Activated naive CD8-positive, alpha-beta T cell (primary cell): ENCODE data around the gene USP37.

Experiments used
- H3K27ac Mint-ChIP-seq: one replicate; pipeline ENCODE4 v1.8.0; 2021; ENCODE audit warnings: mixed read lengths
- H3K27me3 Mint-ChIP-seq: one replicate; pipeline ENCODE4 v1.8.0; 2021; ENCODE audit warnings: mixed read lengths
- H3K36me3 Mint-ChIP-seq: one replicate; pipeline ENCODE4 v1.8.0; 2021; ENCODE audit warnings: mixed read lengths
- H3K4me1 Mint-ChIP-seq: one replicate; pipeline ENCODE4 v1.8.0; 2021; ENCODE audit warnings: low read depth, mixed read lengths
- H3K4me3 Mint-ChIP-seq: one replicate; pipeline ENCODE4 v1.8.0; 2021; ENCODE audit warnings: mild to moderate bottlenecking, mixed read lengths
- H3K9me3 Mint-ChIP-seq: one replicate; pipeline ENCODE4 v1.8.0; 2021; ENCODE audit warnings: low read depth, mixed read lengths

The USP37 gene

GRCh38 chr2:218435003-218435982 is 132.9 kb downstream of the USP37 start:
- Mint-ChIP-seq H3K9me3 (no peaks in the 10 kb centered on the region), H3K27ac (no peak overlapping the region), H3K4me3 (no peak overlapping the region), H3K27me3 (no peaks in the 10 kb centered on the region), H3K36me3 (no peaks in the 10 kb centered on the region), H3K4me1 (no peaks in the 10 kb centered on the region)

- H3K9me3 Mint-ChIP-seq: no peaks in the 10 kb centered on the region
- no peaks in the 10 kb centered on the region for H3K4me1 Mint-ChIP-seq
- H3K27me3 Mint-ChIP-seq: no peaks in the 10 kb centered on the region
- H3K36me3 Mint-ChIP-seq: no peaks in the 10 kb centered on the region
- no peak overlapping the region for H3K4me3 Mint-ChIP-seq
- no peak overlapping the region for H3K27ac Mint-ChIP-seq
Observed at GRCh38 chr2:218434456-218434855, 133.7 kb downstream of the USP37 start.

GRCh38 chr2:218432676-218433365 is 135.3 kb downstream of the USP37 start:
- Mint-ChIP-seq H3K4me3 (no peak overlapping the region), H3K27ac (no peak overlapping the region), H3K4me1 (no peaks in the 10 kb centered on the region), H3K9me3 (no peaks in the 10 kb centered on the region), H3K27me3 (no peaks in the 10 kb centered on the region), H3K36me3 (no peaks in the 10 kb centered on the region)

GRCh38 chr2:218431878-218432277 is 136.3 kb downstream of the USP37 start:
- H3K36me3 Mint-ChIP-seq: no peaks in the 10 kb centered on the region
- no peaks in the 10 kb centered on the region for H3K4me1 Mint-ChIP-seq
- H3K27ac Mint-ChIP-seq: no peak overlapping the region
- H3K9me3 Mint-ChIP-seq: no peaks in the 10 kb centered on the region
- no peaks in the 10 kb centered on the region for H3K27me3 Mint-ChIP-seq
- H3K4me3 Mint-ChIP-seq: no peak overlapping the region

- H3K4me3 Mint-ChIP-seq: no peak overlapping the region
- H3K4me1 Mint-ChIP-seq: no peaks in the 10 kb centered on the region
- H3K9me3 Mint-ChIP-seq: no peaks in the 10 kb centered on the region
- H3K36me3 Mint-ChIP-seq: no peaks in the 10 kb centered on the region
- no peaks in the 10 kb centered on the region for H3K27me3 Mint-ChIP-seq
- H3K27ac Mint-ChIP-seq: no peak overlapping the region
Observed at GRCh38 chr2:218430721-218431120, 137.4 kb downstream of the USP37 start.

- Mint-ChIP-seq H3K27ac (no peak overlapping the region), H3K4me1 (no peaks in the 10 kb centered on the region)
Observed at GRCh38 chr2:218429911-218430692, 138.0 kb downstream of the USP37 start.

GRCh38 chr2:218428846-218429558 is 139.1 kb downstream of the USP37 start:
- H3K27me3 Mint-ChIP-seq: no peaks in the 10 kb centered on the region
- no peak overlapping the region for H3K4me3 Mint-ChIP-seq
- H3K27ac Mint-ChIP-seq: no peak overlapping the region
- H3K4me1 Mint-ChIP-seq: no peaks in the 10 kb centered on the region
- H3K9me3 Mint-ChIP-seq: no peaks in the 10 kb centered on the region
- H3K36me3 Mint-ChIP-seq: no peaks in the 10 kb centered on the region

More at GRCh38 chr2:218429911-218430692, 138.0 kb downstream of the USP37 start:
- Mint-ChIP-seq H3K4me3 (no peak overlapping the region), H3K36me3 (no peaks in the 10 kb centered on the region), H3K9me3 (no peaks in the 10 kb centered on the region), H3K27me3 (no peaks in the 10 kb centered on the region)

GRCh38 chr2:218427741-218428140 is 140.4 kb downstream of the USP37 start:
- Mint-ChIP-seq H3K4me3 (no peak overlapping the region), H3K27ac (no peak overlapping the region), H3K9me3 (no peaks in the 10 kb centered on the region), H3K4me1 (no peaks in the 10 kb centered on the region), H3K27me3 (no peaks in the 10 kb centered on the region), H3K36me3 (no peaks in the 10 kb centered on the region)

GRCh38 chr2:218425531-218425930 is 142.6 kb downstream of the USP37 start:
- H3K36me3 Mint-ChIP-seq: no peaks in the 10 kb centered on the region
- no peaks in the 10 kb centered on the region for H3K9me3 Mint-ChIP-seq
- H3K4me1 Mint-ChIP-seq: no peaks in the 10 kb centered on the region
- no peak overlapping the region for H3K4me3 Mint-ChIP-seq
- no peak overlapping the region for H3K27ac Mint-ChIP-seq
- H3K27me3 Mint-ChIP-seq: no peaks in the 10 kb centered on the region

GRCh38 chr2:218423584-218423983 is 144.6 kb downstream of the USP37 start:
- Mint-ChIP-seq H3K4me1 (no peaks in the 10 kb centered on the region), H3K36me3 (no peaks in the 10 kb centered on the region), H3K4me3 (no peak overlapping the region), H3K9me3 (no peaks in the 10 kb centered on the region), H3K27ac (no peak overlapping the region), H3K27me3 (no peaks in the 10 kb centered on the region)

GRCh38 chr2:218422403-218423086 is 145.6 kb downstream of the USP37 start:
- H3K4me1 Mint-ChIP-seq: no peaks in the 10 kb centered on the region
- H3K36me3 Mint-ChIP-seq: no peaks in the 10 kb centered on the region
- no peak overlapping the region for H3K27ac Mint-ChIP-seq
- no peak overlapping the region for H3K4me3 Mint-ChIP-seq
- H3K27me3 Mint-ChIP-seq: no peaks in the 10 kb centered on the region
- no peaks in the 10 kb centered on the region for H3K9me3 Mint-ChIP-seq

- no peaks in the 10 kb centered on the region for H3K36me3 Mint-ChIP-seq
- H3K4me1 Mint-ChIP-seq: no peaks in the 10 kb centered on the region
- no peak overlapping the region for H3K27ac Mint-ChIP-seq
- H3K9me3 Mint-ChIP-seq: no peaks in the 10 kb centered on the region
- no peak overlapping the region for H3K4me3 Mint-ChIP-seq
- no peaks in the 10 kb centered on the region for H3K27me3 Mint-ChIP-seq
Observed at GRCh38 chr2:218421027-218421426, 147.1 kb downstream of the USP37 start.

- Mint-ChIP-seq H3K4me1 (no peaks in the 10 kb centered on the region), H3K9me3 (no peaks in the 10 kb centered on the region), H3K36me3 (no peaks in the 10 kb centered on the region), H3K27ac (no peak overlapping the region), H3K4me3 (no peak overlapping the region), H3K27me3 (no peaks in the 10 kb centered on the region)
Observed at GRCh38 chr2:218419630-218420216, 148.4 kb downstream of the USP37 start.
